ENCODE results near the gene CD2BP2.
"Not testable (repeated sequence)": the region's sequence is repeated elsewhere in the genome, so short reads cannot be mapped to it uniquely, and the experiment has no call there.

The CD2BP2 gene

DNA sequence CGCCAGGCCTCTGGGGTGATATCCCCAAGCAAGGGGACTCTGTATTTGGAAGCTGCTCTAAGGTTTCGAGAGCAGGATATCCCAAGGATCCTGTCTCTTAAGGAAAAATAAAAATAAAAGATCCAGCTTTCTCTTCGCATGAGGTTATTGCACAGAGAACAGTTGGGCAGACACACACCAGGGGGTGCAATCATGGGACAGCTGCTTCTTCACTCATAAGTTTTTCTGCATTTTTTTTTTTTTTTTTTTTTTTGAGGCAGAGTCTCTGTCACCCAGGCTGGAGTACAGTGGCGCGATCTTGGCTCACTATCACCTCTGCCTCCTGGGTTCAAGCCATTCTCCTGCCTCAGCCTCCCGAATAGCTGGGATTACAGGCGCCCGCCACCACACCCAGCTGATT is 13.1 kb downstream of the CD2BP2 start:
- not testable (repeated sequence) for DNase-seq

DNA sequence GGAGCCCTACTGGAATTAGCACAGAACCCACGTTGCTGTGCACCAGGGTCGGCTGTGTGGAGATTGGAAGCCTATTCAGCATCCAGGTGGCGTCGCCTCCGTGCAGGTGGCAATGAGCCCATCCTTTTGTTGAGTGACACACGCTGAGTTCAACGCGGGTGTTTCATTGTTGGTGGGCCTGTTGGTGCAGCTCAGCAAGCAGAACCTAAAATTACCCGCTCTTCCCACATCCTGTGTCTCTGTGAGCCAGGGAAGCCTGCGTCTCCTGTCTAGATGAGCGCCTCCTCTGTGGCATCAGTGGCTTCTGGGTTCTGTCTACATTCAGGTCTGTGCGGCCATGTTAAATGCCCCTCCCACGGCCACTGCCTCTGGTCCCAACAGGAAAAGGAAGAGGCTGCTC is 14.5 kb downstream of the CD2BP2 start:
- no peak for DNase-seq

DNA sequence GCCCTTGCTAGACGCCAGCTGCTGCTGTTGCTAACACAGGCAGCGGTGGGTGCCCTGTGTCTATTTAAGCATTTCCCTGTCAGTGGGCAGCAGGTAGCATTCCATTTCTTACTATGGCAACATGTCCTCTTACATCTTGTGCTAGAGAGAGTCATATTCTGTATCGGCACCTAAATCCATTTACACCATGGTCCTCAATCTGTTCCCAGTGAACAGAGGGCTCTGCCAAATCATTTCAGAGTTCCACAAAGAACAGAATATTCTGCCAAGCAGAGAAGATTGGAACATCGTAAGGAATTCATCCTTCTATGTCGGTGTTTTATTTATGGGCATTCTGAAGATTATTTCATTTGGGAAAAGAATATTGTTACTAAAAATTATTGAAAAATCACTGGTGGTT is 16.4 kb downstream of the CD2BP2 start:
- DNase-seq, result not testable (repeated sequence)

DNA sequence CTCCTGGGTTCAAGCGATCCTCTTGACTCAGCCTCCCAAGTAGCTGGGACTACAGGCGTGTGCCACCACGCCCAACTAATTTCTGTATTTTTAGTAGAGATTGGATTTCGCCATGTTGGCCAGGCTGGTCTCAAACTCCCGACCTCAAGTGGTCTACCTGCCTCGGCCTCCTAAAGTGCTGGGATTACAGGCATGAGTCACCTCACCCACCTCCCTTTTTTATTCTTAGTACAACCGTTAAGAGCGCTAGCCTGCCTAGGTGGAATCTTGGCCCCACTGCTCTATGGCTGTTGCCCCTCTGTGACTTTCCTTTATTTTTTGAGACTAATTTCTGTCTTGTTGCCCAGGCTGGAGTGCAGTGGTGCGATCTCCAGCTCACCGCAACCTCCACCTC is 17.1 kb downstream of the CD2BP2 start:
- DNase-seq, result not testable (repeated sequence)

DNA sequence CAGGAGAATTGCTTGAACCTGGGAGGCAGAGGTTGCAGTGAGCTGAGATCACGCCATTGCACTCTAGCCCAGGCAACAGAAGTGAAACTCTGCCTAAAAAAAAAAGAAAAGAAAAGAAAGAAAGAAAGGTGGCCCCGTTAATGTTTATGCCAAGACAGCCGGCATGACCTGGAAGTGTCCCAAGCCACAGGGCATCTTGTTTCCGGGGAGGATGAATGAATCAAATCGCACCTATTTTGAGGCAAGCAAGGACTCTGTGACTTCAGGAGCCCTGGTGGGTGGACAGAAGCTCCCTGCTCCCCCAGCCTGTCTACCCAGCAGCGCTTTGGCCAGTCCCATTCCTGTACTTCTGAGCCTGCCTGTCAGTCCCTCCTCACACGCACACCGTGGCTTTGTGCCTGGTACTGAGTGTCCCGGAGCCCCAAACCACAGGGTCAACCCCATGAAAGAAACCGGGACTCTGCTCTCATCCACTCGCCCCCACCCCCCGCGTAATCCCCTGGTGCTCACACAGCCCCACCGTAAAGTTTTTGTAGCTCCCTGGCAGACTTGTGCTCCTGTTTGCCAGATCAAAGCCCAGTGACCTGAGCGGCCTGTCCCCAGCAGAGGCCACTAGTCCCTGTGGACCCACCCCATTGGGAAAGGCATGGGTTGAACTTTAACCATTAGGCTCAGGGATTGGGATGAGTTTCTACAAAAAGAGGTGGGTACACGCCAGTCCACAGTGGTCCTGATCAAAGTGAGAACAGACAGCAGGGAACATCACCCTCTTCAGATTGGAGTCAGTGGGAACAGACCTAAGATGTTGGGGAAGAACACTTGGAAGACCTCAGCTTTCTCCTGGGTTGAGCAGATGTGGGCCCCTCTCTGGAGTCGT is 19.3 kb downstream of the CD2BP2 start:
- DNase-seq, result no peak

DNA sequence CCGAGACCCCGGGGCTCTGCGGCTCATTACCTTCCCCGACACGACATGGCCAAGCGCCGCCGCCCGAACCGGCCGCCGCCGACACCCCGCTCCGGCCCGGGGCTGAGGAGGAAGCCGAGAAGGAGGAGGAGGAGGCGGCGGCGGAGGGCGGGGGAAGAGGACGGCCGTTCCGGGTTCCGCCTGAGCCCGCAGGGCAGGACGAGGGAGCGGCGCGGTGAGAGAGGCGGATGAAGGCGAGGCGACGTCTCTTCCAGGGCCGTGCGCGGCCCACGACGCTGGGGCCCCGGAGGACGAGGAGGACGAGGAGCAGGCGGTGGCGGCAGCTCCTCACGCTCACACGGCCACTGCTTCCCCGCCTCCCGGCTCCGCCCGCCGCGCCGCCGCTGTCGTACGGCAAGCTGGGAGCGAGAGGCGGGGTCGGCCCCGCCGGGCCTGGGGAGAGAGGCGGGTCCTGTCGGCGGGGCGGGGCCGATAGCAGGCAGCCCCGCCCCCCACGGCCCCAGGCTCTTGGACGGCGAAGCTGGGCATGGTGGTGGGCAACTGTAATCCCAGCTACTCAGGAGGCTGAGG is 20.0 kb downstream of the CD2BP2 start:
- DNase-seq, result peak; percentile 69

DNA sequence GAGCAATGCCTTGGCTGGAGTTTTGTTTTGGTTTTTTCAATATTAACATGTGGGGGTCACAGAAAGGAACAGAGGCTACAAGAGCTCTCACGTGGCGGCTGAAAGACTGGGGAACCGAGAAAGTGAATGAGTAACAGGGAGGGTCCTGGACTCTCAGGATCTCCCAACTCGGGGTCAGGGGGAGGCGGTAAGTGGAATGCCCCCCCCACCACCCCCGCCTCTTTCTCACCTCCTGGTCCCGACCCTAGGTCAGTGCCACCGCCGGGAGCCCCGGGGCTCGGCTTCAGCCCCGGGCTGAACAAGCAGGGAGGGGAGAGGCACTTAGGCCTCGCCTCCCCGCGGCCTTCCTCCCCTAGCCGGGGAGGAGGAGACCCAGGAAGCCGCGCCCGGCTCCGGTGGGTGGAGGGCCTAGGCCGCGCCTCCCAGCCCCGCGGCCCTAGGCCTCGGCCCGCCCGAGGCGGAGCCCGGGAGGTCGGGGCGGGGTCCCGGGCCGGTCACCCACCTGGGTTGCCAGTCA is 20.6 kb downstream of the CD2BP2 start:
- DNase-seq, result peak; percentile 71

- not testable (repeated sequence) for DNase-seq
Observed at GRCh38 chr16:30324220-30324619, 30.9 kb downstream of the CD2BP2 start.

DNA sequence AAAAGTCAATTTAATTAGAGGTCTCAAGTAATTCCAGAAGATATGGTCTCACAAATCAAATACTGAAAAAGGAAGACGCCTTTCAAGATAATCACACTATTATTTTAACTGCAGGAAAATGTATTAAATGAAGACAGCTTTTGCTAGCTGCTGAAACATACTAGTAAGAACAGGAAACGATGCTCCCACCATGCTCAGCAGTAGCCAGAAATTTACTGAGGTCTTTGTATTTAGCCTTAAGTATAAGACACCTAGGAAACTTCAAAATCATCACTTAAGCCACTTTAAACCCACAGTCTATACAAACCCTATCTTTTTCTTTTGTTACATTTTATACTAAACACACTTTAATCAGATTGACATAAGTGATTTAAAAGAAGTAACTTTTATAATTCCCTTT is 36.5 kb downstream of the CD2BP2 start:
- not testable (repeated sequence) for DNase-seq

DNA sequence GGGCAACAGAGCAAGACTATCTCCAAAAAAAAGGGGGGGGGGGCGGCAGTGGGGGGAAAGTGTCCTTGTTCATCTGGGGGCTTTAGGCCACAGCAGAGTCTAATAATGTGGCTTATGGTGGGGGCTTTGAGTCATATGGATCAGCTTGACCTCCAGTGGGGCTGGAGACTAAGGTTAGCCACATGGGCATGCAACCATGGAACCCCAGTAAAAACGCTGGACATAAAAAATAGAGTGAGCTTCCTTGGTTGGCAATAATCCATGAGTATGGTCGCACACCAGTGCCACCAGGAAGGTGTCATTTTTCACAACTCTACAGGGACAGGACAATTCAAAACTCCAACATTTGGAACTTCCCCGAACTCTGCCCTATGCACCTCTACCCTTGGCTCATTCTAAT is 44.2 kb downstream of the CD2BP2 start:
- DNase-seq, result not testable (repeated sequence)

- DNase-seq, result not testable (repeated sequence)
Observed at GRCh38 chr16:30309255-30309654, 45.9 kb downstream of the CD2BP2 start.

Data from fibroblast of upper back skin (primary cell).